NT2/D1 (cell line): ENCODE data around the gene FRMD4A.

Experiments
- DNase-seq: peaks from one replicate; pipeline ENCODE4 v3.0.0-alpha.2; 2011; ENCODE audit warnings: low read depth, low spot score
- H3K27me3 ChIP-seq: 2 replicates; pipeline ENCODE4 v1.6.0; 2011; ENCODE audit warnings: mild to moderate bottlenecking; ENCODE audit not compliant: insufficient read length, insufficient read depth
- H3K36me3 ChIP-seq: 2 replicates; pipeline ENCODE4 v1.6.1; 2011; ENCODE audit warnings: mild to moderate bottlenecking, low read length, mixed read lengths; ENCODE audit not compliant: insufficient read depth, insufficient read length
- H3K4me1 ChIP-seq: 2 replicates; pipeline ENCODE4 v1.5.1; 2011; ENCODE audit not compliant: insufficient read depth, insufficient read length
- H3K4me3 ChIP-seq: 2 replicates; pipeline ENCODE4 v1.5.1; 2011; ENCODE audit warnings: low read depth; ENCODE audit not compliant: insufficient read length
- H3K9ac ChIP-seq: 2 replicates; pipeline ENCODE4 v1.6.0; 2011; ENCODE audit warnings: low read depth; ENCODE audit not compliant: insufficient read length
- H3K9me3 ChIP-seq: 2 replicates; pipeline ENCODE4 v1.5.1; 2011; ENCODE audit warnings: mild to moderate bottlenecking, low read length; ENCODE audit not compliant: insufficient read depth
- SUZ12 ChIP-seq: IDR thresholded peaks from 2 replicates; pipeline ENCODE4 v1.6.1; 2011; ENCODE audit not compliant: insufficient read length, insufficient read depth; ENCODE audit errors: extremely low read depth
- YY1 ChIP-seq: IDR thresholded peaks from 2 replicates; pipeline ENCODE4 v1.6.1; 2011; ENCODE audit not compliant: insufficient read length, insufficient read depth
- ZNF274 ChIP-seq: IDR thresholded peaks from 2 replicates; pipeline ENCODE4 v1.6.1; 2011; ENCODE audit warnings: mild to moderate bottlenecking, low read depth, low read length

The FRMD4A gene

DNA sequence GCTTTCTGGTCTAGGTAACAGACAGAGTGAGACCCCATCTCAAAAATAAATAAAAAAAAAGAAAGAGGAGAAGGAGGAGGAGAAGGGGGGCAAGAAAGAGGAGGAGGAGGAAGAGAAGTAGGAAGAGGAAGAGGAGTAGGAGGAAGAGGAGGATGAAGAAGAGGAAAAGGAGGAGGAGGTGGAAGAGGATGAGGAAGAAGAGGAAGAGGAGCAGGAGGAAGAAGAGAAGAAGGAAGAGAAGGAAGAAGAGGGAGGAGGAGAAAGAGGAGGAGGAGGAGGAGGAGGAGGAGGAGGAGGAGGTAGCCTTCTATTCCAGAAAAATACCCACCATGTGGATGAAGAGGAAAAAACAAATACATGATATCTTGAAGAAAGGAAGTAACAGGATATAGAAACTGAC lies 172.1 kb downstream of the FRMD4A start:
- TF ChIP-seq YY1 (no peak), ZNF274 (no peak), SUZ12 (no peak)
- no peaks in the 10 kb centered on the region; the same call in 1 of the 2 replicates for H3K9me3 ChIP-seq
- no peak overlapping the region for H3K9ac ChIP-seq
- H3K27me3 ChIP-seq = no peaks in the 10 kb centered on the region
- H3K4me3 ChIP-seq = no peak overlapping the region
- DNase-seq = no peak
- no peaks in the 10 kb centered on the region for H3K4me1 ChIP-seq
- H3K36me3 ChIP-seq = no peaks in the 10 kb centered on the region

DNA sequence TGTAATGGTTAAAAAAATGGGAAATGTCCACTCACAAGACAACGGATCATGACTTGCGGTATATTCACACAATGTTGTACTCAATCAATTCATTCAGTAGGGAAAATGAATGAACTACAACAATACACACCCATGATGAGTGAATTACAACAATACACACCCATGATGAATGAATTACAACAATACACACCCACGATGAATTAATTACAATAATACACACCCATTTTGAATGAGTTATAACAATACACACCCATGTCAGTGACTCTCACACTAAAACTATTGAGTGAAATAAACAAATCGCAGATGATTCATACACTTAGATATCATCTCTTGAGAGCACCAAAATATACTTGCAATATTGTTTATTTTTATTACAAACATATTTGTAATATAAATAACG lies 174.6 kb downstream of the FRMD4A start:
- H3K4me3 ChIP-seq = no peak overlapping the region
- no peak for DNase-seq
- no peaks in the 10 kb centered on the region for H3K36me3 ChIP-seq
- H3K9ac ChIP-seq = no peak overlapping the region
- no peaks in the 10 kb centered on the region; the same call in 1 of the 2 replicates for H3K9me3 ChIP-seq
- H3K4me1 ChIP-seq = no peaks in the 10 kb centered on the region
- TF ChIP-seq SUZ12 (no peak), ZNF274 (no peak), YY1 (no peak)
- no peaks in the 10 kb centered on the region for H3K27me3 ChIP-seq

DNA sequence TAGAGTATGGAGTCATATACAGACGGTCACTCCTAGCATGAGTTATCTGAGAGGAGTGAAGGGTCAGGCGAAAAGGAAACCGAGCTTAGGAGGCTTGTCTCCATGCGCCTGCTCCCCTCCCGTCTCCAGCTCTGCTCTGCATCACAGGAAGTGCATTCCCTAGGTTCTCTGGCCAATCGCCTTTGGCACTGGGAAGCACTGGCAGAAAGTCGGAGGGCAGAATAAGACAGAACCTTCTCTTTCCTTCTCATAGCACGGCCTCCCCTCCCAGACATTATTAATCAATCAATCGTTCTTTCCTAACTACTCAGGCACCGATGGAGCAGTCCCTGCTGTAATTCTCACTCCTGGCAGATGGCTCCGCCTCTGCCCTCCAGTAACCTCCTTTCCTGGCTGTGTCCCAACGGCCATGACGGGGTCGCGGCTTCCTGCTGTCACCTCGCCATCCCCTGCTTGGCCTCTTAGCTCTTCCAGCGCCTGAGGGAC lies 177.1 kb downstream of the FRMD4A start:
- Histone ChIP-seq H3K4me1 (no peaks in the 10 kb centered on the region), H3K4me3 (no peak overlapping the region), H3K9me3 (no peaks in the 10 kb centered on the region; the same call in 1 of the 2 replicates), H3K9ac (no peak overlapping the region), H3K27me3 (no peaks in the 10 kb centered on the region), H3K36me3 (no peaks in the 10 kb centered on the region)
- DNase-seq = no peak
- no peak for TF ChIP-seq SUZ12
- TF ChIP-seq YY1 = no peak
- TF ChIP-seq ZNF274 = no peak

DNA sequence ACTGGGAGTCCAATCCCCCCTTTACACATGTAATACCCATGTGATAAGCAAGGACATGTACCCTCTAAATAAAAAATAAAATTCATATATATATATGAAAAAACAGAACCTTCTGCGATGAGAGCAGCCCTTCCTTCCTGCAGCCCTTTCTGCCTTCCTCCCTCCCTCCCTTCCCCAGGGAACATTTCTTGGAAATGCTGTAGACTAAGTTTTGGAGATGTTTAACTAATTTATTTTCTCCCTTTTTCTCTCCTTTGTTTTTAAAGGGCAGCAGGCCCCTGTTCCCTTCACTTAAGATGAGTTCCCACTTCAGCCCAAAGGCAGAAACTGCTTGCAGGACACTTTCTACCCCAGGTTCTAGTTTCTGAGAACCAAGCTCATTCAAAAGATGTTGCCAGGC lies 179.2 kb downstream of the FRMD4A start:
- H3K4me3 ChIP-seq = no peak overlapping the region
- DNase-seq = no peak
- no peaks in the 10 kb centered on the region for H3K27me3 ChIP-seq
- no peaks in the 10 kb centered on the region; the same call in 1 of the 2 replicates for H3K9me3 ChIP-seq
- H3K36me3 ChIP-seq = no peaks in the 10 kb centered on the region
- no peak overlapping the region for H3K9ac ChIP-seq
- no peaks in the 10 kb centered on the region for H3K4me1 ChIP-seq
- TF ChIP-seq SUZ12 (no peak), ZNF274 (no peak), YY1 (no peak)

DNA sequence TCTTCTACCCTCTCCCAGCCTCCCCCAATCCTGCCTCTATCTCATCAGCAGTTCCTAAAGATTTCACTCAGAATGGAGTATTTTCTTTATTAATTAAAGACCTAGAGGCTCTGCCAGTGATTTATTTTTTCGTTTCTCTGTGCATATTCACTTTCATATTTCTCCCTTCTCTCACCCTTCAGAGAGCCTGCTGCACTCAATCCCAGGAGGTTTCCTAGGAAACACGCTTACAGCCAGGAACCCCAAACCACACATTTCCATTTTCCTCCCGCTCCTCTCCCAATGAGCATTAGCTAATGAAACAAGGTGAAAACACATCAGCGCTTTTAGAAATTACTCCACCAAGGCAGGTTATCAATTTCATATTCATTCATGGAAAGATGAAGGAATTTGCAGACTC lies 180.2 kb downstream of the FRMD4A start:
- H3K9me3 ChIP-seq = no peaks in the 10 kb centered on the region; the same call in 1 of the 2 replicates
- H3K36me3 ChIP-seq = no peaks in the 10 kb centered on the region
- H3K27me3 ChIP-seq = no peaks in the 10 kb centered on the region
- H3K4me3 ChIP-seq = no peak overlapping the region
- no peak overlapping the region for H3K9ac ChIP-seq
- H3K4me1 ChIP-seq = no peaks in the 10 kb centered on the region
- TF ChIP-seq SUZ12 (no peak), YY1 (no peak), ZNF274 (no peak)
- no peak for DNase-seq

DNA sequence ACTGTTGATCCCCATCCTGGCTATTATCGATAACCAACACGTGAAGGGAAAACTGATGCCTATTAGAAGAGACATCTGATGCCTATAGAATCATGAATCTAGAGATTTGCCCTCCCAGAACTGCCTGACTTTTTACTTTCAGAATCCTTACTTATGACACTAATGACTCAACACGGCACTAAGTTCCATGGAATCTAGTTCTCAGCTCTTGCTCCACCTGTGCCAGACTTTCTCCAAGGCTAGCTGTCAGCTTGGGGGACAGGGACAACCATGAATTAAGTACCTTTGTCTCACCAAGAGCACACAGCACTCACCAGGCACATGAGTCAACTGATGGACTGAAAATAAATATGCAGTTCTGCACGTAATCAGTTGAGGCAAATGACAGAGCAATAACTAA lies 184.2 kb downstream of the FRMD4A start:
- H3K4me1 ChIP-seq = no peaks in the 10 kb centered on the region
- H3K9ac ChIP-seq = no peak overlapping the region
- no peaks in the 10 kb centered on the region for H3K36me3 ChIP-seq
- no peak for TF ChIP-seq SUZ12
- TF ChIP-seq ZNF274 = no peak
- no peak for TF ChIP-seq YY1
- H3K4me3 ChIP-seq = no peak overlapping the region
- no peaks in the 10 kb centered on the region for H3K9me3 ChIP-seq
- no peaks in the 10 kb centered on the region for H3K27me3 ChIP-seq
- DNase-seq = no peak

DNA sequence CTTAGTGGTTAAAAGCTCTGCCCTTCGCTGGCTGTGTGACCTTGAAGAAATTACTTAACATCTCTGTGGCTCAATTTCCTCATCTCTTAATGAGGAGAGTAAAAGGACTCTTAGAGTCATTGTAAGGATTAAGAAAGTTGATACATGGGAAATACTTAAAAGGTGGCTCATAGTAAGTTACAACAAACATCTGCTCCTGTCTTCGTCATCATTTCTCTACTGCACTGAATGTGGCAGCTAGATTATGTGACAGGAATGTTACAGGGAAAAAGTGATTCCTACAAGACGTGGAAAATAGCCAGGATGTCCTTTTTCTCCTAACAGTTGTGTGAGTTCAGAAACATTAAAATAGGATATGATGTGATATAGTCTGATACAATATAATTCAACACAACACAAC lies 184.7 kb downstream of the FRMD4A start:
- no peak for DNase-seq
- H3K4me1 ChIP-seq = no peaks in the 10 kb centered on the region
- no peaks in the 10 kb centered on the region for H3K9me3 ChIP-seq
- no peaks in the 10 kb centered on the region for H3K36me3 ChIP-seq
- H3K9ac ChIP-seq = no peak overlapping the region
- no peaks in the 10 kb centered on the region for H3K27me3 ChIP-seq
- TF ChIP-seq ZNF274 = no peak
- no peak for TF ChIP-seq YY1
- TF ChIP-seq SUZ12 = no peak
- no peak overlapping the region for H3K4me3 ChIP-seq

DNA sequence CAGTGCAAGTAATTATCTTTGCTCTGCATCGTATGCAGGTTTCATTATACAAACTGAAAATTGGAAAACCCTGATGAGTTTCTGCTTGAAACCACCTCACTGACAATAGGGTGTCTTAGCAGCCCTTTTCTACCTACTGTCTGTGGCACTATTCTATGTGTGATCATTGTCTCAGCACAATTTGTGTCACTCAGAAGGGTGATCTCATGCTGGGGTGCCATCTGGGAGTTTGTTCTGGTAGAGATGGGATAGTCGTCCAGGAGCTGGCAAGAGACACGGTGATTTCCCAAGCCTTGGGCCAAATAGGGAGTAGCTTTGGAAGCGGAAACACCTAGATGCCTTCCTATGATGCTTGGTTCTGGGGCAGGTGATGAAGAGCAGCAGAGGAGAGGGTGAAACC lies 186.3 kb downstream of the FRMD4A start:
- Histone ChIP-seq H3K27me3 (no peaks in the 10 kb centered on the region), H3K4me1 (no peaks in the 10 kb centered on the region), H3K4me3 (no peak overlapping the region), H3K9me3 (no peaks in the 10 kb centered on the region), H3K9ac (no peak overlapping the region), H3K36me3 (no peaks in the 10 kb centered on the region)
- no peak for DNase-seq
- TF ChIP-seq SUZ12 = no peak
- no peak for TF ChIP-seq ZNF274
- no peak for TF ChIP-seq YY1
